ENCODE data around the gene BRIP1.
A peak's percentile ranks its signal among the peaks of the same experiment; 100 is the strongest.
"Not testable (repeated sequence)": the region's sequence is repeated elsewhere in the genome, so short reads cannot be mapped to it uniquely, and the experiment has no call there.

BRIP1 gene

DNA sequence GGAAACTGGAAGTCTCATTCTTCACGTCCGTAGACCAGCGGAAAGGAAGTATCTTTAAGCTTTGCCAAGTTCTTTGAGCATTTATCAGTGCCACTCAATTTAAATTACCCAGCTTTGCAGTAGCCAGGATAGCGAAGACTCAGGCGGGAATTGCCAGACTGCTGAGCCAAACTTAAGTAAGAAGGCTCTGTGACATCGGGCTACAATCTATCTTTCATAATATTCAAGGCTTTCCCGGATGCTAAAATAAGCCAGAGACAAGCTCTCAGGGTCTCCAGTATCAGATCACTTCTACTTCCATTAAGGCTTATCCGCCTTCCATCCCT, 436 bp upstream of the BRIP1 start:
- peak in 1 of 14 donors; percentile 45 for DNase-seq

DNA sequence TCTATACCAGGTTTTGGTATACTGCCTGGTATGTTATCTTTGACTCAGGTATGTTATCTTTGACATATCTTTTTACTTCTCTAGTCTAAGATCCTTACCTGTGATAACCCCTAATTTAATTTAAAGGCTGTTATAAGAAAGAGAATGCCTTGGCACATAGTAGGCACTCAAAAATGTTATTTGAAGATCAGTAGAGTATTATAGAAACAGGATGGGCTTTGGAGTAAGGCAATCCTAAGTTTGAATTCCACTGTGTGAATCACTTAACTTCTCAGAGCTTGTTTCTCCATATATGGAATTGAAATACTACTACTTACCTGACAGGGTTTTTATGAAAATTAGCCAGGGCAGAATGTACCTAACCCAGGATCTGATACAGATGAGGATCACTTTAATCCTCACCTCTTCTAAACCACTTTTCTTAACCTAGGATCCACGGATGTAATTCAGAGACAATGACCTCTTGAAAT, 1.2 kb downstream of the BRIP1 start:
- DNase-seq = no peak

DNA sequence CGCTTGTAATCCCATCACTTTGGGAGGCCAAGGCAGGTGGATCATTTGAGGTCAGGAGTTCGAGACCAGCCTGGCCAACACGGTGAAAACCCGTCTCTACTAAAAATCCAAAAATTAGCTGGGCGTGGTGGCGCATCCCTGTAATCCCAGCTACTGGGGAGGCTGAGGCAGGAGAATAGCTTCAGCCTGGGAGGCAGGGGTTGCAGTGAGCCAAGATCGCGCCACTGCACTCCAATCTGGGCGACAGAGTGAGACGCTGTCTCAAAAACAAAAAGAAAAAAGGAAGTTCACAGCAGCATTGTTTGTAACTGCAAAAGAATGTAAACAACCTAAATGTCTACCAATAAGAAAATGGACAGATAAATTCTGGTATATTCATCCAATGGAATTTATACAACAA, 2.9 kb downstream of the BRIP1 start:
- DNase-seq = not testable (repeated sequence)

DNA sequence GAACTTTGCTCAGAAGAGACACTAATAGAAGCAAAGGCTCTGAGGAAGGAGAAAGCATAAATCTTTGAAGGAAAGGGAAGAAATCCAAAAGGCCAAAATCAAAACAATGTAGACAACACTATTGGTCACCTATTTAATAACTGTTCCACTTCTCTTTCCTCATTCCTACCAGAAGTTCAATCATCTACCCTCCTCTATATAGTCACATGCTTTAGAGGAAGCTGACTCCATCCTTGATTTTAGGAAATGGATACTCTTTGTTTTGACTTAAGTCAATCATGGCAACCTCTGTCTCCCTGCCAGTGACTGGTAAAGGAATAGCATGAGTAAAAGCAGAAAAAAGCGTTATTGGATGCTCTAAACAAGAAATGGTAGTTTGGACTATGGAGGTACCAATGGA, 7.3 kb downstream of the BRIP1 start:
- DNase-seq = no peak

DNA sequence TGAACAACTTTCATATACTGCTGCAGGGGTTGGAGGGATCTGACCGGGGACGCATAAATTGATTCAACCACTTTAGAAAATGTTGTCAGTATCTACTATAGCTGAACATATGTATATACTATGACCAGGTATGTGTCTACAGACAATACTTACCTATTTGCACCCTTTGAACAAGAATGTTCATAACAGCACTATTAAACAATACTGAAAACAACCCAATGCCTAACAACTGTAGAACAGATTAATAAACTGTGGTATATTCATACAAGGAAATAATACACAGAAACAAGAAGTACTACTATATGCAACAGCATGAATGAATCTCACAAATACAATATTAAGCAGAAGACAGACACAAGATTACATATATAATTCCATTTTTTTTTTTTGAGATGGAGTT, 10.5 kb downstream of the BRIP1 start:
- no peak for DNase-seq

DNA sequence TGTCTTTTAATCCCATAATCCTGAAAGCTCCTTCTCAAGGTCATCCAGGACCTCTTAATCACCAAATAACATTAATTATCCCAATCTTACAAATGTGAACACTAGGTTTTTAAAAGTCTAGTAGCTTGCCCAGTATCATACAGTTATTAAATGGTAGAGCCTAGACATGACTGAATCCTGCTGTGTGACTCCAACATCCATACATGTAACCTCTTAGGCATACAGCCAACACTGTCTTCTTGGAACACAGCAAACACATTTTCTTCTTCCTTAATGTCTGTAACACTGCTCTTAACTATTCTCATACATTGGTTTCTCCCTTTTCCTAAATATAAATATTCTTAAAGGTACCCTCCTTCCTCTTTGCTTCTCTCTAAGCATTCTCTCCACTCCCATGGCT, 13.7 kb downstream of the BRIP1 start:
- DNase-seq = no peak

DNA sequence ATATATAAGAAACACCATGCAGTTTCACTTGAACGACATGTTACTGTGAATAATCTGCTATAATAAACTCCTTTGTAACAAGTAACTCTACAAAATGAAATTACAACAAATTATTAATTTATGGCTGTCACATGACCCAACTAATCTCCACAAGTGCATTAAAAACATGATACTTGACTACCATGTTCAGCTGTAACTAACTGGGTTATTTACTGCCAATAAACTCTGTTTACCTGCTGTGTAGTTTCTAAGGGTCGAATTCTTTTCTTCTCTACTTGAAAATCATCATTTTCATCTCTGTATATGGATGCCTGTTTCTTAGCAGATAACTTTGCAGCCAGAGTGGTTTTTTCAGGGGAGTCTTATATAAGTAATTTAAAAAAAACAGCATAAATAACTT, 14.4 kb downstream of the BRIP1 start:
- no peak for DNase-seq

DNA sequence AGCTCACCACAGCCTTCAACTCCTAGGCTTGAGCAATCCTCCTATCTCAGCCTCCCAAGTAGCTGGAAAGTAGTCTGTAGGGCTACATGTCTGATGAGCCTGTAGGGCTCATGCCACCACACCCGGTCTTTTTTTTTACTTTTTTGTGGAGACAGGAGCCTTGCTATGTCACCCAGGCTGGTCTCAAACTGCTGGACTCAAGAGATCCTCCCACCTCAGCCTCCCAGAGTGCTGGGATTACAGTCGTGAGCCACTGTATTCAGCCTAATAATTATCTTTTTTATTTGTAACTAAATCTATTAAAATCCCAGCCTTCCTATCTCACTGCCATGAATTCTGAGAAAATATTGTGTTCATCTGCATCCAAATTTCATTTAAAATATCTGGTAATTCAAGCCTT, 15.1 kb downstream of the BRIP1 start:
- DNase-seq = no peak

DNA sequence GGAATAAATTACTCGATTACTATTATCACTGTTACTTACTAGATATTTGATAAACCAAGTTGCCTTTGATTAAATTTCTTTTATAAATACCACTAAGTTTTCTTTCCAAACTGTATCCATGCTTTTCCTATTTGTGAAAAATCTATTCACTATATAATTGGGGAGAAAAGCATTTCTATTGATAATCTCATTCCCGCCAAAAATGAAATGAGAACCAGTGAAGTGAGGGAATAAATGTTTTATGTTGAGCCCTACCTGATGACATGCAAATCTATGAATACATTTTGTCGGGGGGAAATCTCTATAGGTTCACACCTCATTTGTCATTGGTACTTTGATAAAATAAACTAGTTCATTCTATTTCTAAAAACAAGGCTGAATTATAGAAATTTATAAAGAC, 15.7 kb downstream of the BRIP1 start:
- DNase-seq = no peak

DNA sequence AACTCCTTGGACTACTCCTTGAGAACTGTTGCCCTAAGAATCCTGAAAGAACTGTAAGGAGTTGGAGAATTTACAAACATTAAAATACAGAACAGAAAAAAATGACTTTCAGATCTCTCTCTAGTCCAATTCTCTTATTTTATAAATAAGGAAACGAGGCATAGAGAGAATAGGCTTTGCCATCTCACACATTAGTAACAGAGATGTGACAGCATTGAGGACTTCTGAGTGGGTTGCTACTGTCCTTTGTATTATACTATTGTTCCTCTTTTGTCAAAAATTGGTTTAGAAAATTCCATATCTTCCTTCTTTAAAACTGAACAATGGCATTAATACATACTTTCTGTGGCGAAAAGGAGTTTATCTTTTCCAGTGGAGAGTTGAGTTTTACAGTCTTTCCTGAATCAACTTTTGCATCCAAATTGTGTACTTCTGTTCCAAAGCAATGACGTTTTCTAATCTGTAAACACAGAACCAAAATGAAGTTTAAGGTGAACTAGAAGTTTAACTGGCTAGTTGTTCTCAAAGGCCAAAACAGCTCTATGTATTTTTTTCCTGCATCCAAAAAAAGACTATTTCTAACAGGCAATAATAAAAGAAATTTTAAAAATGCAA, 16.5 kb downstream of the BRIP1 start:
- no peak for DNase-seq

DNA sequence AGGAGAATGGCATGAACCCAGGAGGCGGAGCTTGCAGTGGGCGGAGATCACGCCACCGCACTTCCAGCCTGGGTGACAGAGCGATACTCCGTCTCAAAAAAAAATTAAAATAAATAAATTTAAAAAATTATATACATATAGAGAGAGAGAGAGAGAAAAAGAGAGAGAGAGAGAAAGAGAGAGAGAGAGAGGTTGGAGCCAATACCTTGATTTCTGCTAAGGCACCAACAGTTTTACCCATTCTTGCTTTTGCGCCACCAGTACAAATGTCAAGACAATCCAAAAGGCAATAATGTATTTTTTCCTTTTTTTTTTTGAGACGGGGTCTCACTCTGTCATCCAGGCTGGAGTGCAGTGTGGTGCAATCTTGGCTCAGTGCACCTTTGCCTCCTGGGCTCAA, 17.2 kb downstream of the BRIP1 start:
- no peak for DNase-seq

DNA sequence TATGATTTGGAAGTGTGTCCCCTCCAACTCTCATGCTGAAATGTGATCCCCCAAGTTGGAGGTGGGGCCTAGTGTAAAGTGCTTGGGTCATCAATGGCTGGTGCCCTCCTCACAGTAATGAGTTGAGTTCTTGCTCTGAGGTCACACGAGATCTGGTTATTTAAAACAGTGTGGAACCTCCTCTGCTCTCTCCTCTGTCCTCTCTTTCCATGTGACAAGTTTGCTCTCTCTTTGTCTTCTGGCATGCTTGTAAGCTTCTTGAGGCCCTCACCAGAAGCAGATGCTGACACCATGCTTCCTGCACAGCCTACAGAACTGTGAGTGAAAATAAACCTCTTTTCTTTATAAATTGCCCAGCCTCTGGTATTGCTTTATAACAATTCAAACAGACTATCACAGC, 19.9 kb downstream of the BRIP1 start:
- no peak for DNase-seq

DNA sequence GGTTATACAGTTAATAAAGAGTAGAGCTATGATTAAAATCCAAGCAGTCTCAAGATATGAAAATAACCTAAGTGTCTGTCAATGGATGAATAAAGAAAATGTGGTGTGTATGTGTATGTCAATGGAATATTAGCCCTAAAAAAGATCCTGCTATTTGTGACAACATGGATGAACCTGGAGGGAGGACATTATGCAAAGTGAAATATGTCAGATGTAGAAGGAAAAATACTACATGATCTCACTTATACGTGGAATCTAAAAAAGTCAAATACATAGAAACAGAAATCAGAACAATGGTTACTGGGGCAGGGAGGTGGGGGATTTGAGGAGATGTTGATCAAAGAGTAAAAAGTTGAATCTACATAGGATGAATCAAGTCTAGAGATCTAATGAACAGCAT, 20.4 kb downstream of the BRIP1 start:
- no peak for DNase-seq

DNA sequence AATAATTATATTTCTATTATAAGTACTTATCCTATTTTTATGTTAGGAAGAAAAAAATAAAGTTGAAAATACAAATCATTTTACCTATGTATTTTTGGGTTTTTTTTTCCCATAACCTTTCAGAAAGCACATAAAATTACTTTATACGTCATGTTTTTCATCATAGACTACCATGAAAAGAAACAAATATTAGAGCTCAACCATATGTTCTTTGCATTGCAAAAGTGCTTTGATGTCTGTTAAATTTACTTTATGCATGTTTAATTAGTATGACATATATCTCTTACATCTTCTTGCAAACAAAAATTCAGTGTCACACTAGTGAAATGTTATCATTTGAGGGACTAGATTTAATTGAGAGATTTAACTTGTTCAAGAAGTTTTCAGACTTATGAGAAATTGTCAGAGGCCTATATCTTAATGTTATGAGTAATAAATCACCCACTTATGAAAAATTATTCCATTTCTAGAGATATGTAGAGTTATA, 24.0 kb downstream of the BRIP1 start:
- no peak for DNase-seq

DNA sequence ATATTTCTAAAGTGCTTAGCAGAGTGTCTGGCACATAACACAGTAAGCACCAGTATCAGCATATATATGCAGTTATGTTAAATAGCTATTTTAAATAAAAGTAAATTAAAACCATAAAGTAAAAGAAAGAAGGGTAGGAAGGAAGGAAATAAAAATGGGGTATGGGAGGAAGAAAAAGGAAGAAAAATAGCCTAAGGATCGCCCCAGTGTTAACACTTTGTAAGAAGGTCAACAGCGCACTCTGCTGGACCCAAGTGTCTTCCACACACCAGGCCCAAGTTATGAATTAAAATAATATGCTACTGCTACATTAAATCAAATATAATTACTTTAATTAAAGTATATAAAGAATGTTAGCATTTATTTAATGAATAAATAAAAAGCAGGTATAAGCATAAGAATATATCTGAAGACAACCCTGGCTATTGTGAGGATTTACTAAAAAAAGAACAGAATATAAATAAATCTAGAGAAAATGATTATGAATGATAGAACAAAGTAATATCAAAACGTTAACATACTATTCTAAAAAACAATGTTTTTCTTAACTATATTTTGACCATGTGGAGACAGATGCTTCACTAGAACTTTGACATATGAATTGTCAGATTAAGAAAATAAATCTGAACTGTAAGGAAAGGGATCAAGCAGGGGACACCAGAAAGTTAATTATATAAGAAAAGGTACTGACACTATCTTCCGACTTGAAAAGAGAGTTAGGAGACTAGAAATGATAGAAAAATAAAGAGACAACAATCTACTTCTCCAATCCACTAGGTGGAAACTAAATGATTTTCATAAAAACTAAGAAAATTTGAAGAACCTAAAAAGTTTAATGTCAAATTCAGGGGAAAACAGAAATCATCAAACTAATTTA, 25.9 kb downstream of the BRIP1 start:
- DNase-seq = peak in 1 of 14 donors; percentile 0

DNA sequence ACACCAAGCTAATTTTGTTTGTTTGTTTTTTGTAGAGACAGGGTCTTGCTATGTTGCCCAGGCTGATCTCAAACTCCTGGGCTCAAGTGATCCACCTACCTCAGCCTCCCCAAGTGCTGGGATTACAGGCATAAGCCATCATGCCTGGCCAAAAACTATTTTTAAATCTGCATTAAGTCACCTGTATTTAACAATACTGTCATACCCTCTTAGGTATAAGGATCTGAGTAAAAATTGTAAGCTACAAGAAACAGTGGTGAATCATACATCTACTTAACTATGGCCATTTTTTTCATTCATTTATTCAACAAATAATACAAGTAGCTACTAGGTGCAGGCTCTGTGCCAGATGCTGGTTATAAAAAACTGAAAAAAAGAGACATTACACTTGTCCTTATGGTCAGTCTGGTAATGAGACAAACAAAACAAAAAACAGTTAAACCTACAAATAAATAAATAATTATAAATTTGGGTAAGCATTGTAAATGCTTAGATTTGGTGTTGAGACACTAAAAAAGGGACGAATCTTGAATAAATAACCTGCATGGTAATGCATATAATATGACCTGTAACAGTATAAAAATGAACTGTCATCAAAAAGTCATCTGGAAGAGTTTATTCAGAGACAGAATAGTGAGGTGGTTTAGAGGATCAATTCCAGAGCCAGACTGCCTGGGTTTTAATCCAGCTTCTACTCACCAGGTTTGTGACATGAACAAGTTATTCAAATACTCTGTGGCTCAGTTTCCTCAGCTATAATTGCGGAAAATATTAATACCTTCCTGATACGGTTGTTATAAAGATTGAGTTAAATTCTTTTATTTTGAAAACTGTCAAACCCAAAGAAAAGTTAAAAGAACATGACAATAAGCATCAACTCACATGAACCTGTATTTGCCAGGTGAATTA, 26.8 kb downstream of the BRIP1 start:
- no peak for DNase-seq

DNA sequence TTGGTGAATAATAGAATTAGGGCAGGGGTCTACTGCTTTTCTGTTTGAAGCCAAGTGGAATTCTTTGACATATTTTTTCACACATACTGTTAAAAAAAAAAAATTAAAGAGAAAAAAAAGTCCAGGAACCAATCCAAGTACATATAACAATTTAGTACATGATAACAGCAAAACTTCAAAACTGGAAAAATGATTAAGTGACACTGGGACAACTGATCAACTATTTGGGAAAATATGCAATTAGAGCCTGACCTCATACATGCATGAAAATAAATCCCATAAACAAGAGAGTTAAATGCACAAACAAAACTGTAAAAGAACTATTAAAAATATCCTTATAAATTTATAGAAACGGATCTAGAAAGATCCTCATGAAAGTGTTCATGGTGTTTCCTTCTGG, 27.7 kb downstream of the BRIP1 start:
- no peak for DNase-seq

DNA sequence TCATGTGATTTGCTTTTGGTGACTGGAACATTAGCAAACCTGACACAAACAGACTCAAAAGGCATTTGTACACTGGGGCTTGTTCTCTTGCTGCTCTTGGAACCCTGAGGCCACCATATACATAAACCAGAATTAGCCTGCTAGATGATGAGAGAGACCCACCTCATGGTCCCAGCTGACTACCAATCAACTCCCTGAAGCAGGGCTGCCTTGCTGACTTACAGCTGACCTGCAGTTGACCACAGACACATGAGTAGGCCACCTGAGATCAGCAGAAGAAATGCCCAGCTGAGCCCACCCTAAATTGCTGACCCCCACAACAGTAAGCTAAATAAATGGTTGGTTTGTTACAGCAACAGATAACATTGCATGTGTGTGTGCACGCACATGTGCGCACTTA, 28.7 kb downstream of the BRIP1 start:
- DNase-seq = no peak

DNA sequence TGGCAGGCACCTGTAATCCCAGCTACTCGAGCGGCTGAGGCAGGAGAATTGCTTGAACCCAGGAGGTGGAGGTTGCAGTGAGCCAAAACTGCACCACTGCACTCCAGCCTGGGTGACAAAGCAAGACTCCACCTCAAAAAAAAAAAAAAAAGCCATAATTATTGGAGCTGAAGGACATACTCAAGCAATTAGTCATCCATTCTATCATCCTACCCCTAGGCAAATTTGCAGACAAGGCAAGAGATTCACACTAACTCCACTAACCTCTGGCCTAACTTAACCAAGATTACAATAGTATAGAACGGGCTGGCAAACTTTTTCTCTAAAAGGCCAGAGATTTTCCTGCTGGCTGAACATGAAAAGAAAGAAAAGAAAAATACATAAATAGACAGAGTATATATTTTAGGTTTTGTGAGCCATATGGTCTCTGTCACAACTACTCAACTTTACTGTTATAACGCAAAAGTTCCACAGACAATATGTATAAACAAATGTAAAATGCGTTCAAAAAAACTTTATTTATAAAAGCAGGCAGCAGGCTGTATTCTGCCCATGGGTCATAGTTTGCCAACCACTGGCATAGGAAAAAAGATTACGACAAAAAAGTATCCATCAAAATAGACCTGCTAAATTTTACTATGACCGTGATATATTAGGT, 29.7 kb downstream of the BRIP1 start:
- no peak for DNase-seq

DNA sequence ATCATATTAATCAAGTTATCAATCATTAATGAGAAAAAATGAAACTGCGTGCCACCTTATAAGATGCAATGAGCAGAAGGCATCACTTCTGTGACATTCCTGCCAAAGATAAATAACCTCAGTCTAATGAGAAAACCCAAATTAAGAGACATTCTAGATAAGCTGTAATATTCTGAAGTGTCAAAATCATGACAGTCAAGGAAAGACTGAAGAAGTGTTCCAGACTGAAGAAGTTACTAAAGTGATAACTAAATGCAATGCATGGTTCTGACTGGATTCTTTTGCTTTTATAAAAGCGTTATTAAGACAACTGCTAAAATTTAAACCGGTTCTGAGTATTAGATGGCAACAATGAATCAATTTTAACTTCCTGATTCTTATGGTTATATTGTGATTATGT, 30.9 kb downstream of the BRIP1 start:
- no peak for DNase-seq

DNA sequence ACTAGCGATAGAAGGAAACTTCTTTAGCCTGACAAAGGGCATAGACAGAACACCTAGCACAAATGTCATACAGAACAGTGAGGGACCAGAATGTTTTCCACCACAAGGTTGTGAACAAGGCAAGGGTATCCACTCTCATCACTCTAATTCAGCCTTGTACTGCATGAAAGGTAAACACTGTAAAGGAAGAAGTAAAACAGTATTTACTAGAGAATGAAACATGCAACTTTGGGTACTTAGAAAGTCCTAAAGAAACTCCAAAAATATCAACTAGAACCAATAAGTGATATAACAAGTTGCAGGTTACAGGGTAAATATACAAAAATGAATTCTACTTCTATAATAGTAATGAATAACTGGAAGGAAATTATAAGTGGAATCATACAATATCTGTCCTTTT, 32.2 kb downstream of the BRIP1 start:
- no peak for DNase-seq

DNA sequence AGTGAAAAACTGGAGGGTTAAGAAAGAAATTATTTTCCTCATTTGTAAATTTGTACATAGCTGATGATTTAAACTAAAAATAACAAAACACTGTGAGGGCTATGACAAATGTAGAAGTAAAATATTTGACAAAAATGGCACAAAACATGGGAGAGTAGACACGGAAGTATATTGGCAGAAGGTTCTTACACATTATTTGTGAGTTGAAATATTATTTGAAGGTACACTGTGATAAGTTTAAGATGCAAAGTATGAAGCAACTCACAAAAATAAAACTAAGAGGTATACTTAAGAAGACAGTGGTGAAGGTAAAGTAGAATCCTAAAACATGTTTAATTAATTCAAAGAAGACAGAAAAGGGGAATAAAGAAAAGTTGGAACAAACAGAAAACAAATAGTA, 34.6 kb downstream of the BRIP1 start:
- no peak for DNase-seq
